Limb (tissue), 2 donors: ENCODE measurements around the gene USP12.

ENCODE experiments used
- DNase-seq, 2 donors: peaks; one replicate each; pipeline ENCODE4 v3.0.0-alpha.2; 2016; ENCODE audit errors: extremely low spot score in 2 of 2

USP12 gene

GRCh38 chr13:27183561-27184147 is 12.0 kb upstream of the USP12 start:
- DNase-seq = no peak

DNA sequence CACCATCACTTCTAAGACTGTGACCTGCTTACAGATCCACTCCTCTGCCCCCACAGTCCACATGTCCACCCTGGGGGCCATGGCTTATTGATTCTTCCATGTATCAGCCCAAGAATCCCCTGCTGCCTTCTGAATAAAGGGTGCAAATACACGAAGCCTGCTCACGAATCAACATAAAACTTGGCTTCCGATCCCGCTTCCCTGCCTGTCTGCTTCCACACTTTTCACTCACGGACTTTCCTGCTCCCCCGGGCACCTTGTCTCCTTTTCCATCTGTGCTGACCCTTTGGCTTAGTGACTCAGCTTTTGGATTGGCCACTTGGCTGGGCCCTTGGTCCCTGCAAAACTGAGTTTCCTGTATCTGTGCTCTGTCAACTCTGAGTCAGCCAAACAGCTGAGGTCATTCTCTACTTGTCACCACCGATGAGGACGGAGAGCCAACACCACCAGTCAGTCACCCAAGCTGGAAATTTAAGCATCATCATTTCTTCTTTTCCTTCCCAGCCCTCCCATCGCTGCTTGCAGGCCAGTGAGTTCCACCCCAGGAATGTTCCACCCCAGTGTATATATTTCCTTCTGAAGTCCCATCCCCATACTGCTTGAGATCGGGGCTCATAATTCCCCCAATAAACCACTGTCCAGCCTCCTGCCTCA is 11.4 kb upstream of the USP12 start:
- no peak for DNase-seq

DNA sequence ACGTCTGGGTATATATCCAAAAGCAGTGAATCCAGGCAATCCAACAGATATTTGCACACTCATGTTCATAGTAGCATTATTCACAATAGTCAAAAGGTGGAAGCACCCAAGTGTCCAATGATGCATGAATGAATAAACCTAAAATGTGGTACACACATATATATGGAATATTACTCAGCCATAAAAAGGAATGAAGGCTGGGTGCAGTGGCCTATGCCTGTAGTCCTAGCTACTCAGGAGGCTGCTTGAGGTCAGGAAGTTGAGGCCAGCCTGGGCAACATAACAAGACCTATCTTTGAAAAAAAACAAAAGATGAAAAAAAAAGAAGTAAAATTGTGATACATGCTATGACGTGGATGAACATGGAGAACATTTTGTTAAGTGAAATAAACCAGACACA is 10.4 kb upstream of the USP12 start:
- DNase-seq = no peak

- DNase-seq = no peak
Measured at GRCh38 chr13:27177852-27178251, 6.2 kb upstream of the USP12 start.

DNA sequence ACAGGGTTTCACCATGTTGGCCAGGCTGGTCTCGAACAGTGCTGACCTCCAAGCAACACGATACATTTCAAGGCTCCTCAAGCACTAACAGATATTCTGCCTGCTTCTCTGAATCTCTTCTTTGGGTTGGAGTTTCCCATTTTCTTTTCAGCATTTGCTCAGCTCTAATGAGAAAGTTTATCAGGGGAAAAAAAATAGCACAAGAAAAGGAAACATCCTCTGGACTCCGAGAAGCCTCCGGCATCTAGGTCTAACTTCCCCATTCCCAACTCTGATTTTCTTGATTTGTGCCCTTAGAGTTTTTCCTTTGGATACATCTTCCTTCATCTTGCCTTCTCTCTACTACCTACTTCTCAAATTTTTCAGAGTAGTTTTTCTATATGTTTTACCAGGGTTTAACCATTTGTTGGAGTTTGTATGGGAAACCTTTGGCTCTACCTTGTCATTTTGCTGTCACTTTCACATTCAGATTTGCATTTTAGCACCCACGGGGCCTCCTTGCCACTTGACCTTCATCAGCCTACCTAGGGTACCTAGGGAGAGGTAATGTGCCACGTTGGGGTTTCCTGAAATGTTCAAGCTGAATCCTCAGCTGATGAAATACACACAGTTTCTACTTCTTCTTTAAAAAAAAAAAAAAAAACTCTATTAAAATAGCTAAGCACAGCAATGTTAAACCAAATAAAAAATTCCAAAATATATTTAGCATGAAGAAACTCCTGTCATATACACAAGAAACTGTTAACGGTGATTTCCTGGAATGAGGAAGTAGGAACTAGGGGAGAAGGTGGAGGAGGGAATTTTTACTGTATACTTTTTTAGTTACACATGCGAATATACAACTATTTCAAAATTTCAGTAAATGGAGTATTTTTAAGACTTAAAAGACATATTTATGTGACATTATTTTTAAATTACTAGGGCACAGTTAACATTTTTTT is 5.1 kb upstream of the USP12 start:
- no peak for DNase-seq

GRCh38 chr13:27174766-27175455 is 3.3 kb upstream of the USP12 start:
- DNase-seq = no peak

GRCh38 chr13:27172495-27172842 is 858 bp upstream of the USP12 start:
- no peak for DNase-seq

GRCh38 chr13:27171827-27172494 is 350 bp upstream of the USP12 start:
- DNase-seq = peak; percentile 93 to 94

- DNase-seq = peak; percentile 53 to 84
Measured at GRCh38 chr13:27170516-27171243, 931 bp downstream of the USP12 start.

DNA sequence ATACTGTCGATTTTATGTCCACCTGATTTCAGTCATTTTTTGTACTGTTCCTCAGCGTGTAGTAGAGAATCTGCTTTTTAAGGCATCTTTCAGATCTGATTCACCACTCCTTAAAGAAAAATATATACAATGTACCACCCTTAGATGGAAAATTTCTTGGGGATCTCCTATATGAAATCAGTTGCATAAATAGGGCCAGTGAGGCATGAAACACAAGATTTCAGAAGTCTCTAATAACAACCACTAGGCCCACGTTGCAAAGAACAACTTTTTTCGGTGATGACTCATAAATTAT is 1.4 kb downstream of the USP12 start:
- no peak for DNase-seq

DNA sequence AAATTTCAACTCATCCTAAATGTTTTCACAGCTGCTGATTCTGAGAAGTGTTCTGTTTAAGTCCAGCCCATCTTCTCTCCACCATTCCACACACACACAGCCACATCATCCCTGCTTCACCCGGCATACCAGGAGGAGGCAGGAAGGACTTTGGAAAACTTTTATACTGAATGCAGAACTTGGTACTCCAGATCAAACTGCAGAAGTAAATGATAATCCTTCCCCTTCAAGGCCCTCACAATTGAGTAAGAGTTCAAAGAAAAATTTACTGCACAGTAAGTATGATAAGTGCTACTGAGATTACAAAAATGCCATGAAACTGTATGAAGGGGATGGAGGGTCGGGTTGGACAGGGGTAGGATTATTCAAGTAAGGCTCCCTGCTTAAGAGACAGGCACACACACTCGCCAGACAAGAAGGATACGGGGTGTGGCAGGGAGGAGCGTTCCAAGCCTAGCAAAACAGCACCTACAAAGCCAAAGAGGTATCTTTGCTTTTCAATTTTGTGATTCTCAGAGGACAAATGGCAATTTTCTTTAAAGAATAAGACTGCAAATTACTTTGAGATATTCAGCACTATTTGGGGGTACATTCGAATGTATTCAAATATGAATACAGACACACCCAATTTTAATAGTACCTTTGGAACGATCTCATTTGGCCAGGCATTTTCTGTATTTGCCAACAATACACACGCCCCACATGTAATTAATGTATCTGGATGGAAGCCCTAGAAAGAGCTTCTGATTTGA is 2.5 kb downstream of the USP12 start:
- DNase-seq = no peak

DNA sequence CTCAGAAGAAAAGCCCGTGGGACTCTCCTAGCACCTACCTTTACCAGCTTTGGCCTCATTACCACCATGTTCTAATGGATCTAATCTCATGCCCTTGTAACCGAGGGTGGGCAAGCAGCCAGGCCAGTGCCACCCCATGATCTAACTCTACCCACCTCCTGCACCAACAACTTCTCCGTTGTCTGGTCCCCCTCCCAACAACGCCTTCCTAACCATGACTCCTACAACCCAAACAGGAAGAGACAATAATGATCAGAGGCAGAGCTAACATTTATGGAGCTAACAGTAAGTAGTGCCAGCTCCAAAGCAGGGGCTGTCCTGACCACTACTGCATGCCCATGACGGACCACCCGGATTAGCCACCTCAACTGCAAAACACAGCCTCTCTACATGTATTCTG is 3.5 kb downstream of the USP12 start:
- DNase-seq = no peak

DNA sequence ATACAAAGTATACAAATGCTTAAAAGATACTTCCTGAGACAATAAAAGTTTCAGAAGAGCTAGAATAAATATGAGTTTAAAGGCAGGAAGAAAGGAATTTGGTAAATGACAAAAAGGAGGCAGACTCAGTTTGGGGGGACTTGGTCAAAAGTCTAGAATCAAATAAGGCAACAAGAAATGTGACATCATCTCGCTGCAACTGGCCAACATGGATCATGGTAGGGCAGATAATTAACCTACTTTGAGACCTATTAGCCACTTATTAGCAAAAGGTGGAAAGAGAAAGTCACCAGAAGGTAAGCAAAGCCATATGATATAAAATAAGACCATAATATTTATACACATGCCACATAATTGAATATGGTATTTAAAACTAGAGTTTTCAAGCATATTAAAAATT is 5.3 kb downstream of the USP12 start:
- DNase-seq = no peak

DNA sequence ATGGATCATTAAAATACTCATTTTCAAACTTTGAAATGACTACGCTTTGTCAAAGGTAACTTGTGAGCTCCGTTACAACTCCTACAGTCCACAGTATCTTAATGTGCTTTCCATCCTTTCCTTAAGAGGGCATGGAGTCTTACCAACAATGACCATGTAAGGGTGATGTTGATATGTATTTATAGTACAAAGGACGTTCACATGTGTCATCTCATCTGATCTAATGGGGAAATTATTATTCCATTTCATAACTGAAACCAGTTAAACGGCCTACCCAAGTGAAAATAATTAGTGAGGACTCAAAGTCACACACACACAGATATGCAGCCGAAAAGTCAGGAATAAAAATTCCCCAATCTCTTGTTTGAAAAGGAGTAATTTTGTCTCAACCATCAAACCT is 9.6 kb downstream of the USP12 start:
- DNase-seq = no peak

GRCh38 chr13:27161423-27161822 is 10.2 kb downstream of the USP12 start:
- no peak for DNase-seq

GRCh38 chr13:27160657-27161295 is 10.8 kb downstream of the USP12 start:
- DNase-seq = no peak

DNA sequence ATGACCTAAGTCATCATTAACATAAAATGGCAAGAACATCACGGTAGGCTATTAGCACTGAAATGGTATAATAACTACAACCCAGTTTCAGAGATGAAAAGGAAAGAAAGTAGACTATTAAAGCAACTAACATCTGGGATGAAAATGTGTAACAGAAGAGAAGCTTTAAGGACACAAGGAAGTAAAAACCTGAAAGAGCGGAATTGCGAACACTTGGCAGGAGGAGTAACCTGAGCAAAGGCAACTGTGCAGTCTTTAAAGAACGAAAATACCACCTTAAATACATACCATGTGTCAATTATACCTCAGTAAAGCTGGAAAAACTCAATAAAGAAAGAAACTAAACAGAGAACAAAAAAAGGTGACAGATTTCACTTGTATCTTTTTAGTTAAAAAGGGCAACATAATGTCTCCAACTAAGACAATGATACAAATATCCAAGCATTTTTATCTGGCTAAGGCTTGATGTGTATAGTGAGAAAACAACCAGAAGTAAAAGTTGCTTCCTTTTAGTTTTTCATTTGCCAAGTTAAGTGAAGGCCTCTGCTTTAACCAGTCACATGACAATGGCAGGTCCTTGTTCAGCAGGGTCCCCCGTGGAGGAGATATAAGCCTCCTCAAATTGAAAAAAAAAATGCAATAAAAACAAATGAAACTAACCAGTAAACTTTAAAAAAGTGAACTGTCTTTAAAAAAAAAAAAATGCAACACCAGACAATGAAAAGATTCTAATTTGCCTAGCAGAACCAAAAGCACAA is 11.6 kb downstream of the USP12 start:
- no peak for DNase-seq

DNA sequence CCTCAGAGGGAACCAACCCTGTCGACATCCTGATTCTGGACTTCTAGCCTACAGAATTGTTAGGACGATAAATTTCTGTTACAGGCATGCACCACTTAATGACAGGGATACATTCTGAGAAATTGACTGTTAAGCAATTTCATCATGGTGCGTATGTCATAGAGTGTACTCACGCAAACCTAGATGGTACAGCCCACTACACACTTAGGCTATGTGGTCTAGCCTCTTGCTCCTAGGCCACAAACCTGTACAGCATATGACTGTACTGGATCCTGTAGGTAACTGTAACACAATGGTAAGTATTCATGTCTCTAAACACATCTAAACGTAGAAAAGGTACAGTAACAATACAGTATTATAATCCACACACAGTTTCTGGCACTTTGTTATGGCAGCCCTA is 13.3 kb downstream of the USP12 start:
- DNase-seq = no peak
